Erythroblast (primary cell): Measurements from ENCODE around the gene SZT2.

Experiments used
- GATA1 ChIP-seq: IDR thresholded peaks from 2 replicates; pipeline ENCODE4 v1.6.1; 2011; ENCODE audit warnings: low read depth, mild to moderate bottlenecking, control low read depth, low read length, moderate library complexity
- POLR2A ChIP-seq: IDR thresholded peaks from 2 replicates; pipeline ENCODE4 v1.6.1; 2011; ENCODE audit warnings: mild to moderate bottlenecking, low read length

- no peak for TF ChIP-seq POLR2A
- no peak for TF ChIP-seq GATA1
Measured at GRCh38 chr1:43460988-43461693, 71.4 kb downstream of the SZT2 start.
